ENCODE data around the gene SMIM14.

DNA sequence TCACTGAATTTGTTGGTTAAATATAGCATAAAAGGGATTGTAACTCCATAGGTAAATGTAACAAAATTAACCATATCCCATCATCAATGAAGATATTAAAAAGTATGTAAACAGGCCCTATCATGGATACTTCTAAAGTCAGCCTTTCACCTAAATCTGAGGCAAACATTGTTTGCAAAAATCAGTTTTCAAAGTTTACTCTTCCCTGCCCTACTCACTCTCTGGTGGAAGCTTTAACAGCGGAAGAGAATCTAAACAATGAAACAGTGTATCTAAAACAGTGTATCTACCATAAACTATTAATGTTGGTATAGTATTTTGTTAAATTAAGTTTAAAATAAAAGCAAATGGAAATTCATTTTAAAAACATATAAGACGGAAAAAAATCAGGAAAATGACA is 21.1 kb downstream of the SMIM14 start:
- TF ChIP-seq CTCF (IDR thresholded peaks at IDR 0.05 in 2 of 3, conservative IDR thresholded peaks at IDR 0.05 in 1 of 3; ENCODE audit: insufficient read depth in 2 of 3, low read depth in 1 of 3, low read length in 3 of 3) = no peak
- TF ChIP-seq TBP (optimal IDR thresholded peaks at IDR 0.05; ENCODE audit: low read depth, low read length) = no peak

Data from K562 (cell line).